Uterus (tissue), 2 donors: ENCODE measurements around the gene CHAF1A.

Source experiments
- CTCF ChIP-seq, 4 experiments: fragments of 200-600 bp in 2 of 4; fragments of 450-650 bp in 2 of 4; sonication (generic) in 2 of 4; IDR thresholded peaks; one replicate each; pipeline ENCODE4 v1.5.1; 2016 to 2019; ENCODE audit warnings: antibody characterized with exemption in 4 of 4, mild to moderate bottlenecking in 2 of 4, moderate library complexity in 1 of 4
- POLR2A ChIP-seq, 2 donors: fragments of 450-650 bp; IDR thresholded peaks; one replicate each; pipeline ENCODE4 v1.6.1; 2016; ENCODE audit warnings: antibody characterized with exemption in 2 of 2, mild to moderate bottlenecking in 1 of 2, moderate library complexity in 1 of 2

- TF ChIP-seq POLR2A (IDR thresholded peaks at IDR 0.05) (no peak), CTCF (IDR thresholded peaks at IDR 0.05) (no peak)
Measured at GRCh38 chr19:4389511-4390016, 12.9 kb upstream of the CHAF1A start.
